ENCODE measurements around the gene DMXL1. TPM values are rescaled to one million over a fixed set of nuclear protein-coding genes. Genes with fewer than 3 reads are reported as not detected.

The DMXL1 gene
- total RNA-seq, 1 donor from 2014 or later: 22.3 TPM

- DNase-seq: no peak
- TF ChIP-seq CTCF (IDR thresholded peaks at IDR 0.05; ENCODE audit: borderline replicate concordance): no peak
- intact Hi-C loops (cut with micrococcal nuclease): loop anchor here (10.0 kb wide), 1 partner anchor 131 kb away; no protein-coding TSS in a partner anchor
- Histone ChIP-seq H3K27me3 (ENCODE audit: low read depth) (no peaks in the 10 kb centered on the region), H3K9me3 (replicated peaks) (no peaks in the 10 kb centered on the region), H3K27ac (replicated peaks) (no peak overlapping the region), H3K4me3 (no peak overlapping the region), H3K36me3 (no peaks in the 10 kb centered on the region), H3K4me1 (peaks cover 46% of the 10 kb centered on the region)
These were observed 213.1 kb downstream of the DMXL1 start for GRCh38 chr5:119284031-119284430.

GRCh38 chr5:119285070-119285916 is 214.4 kb downstream of the DMXL1 start:
- Histone ChIP-seq H3K27ac (replicated peaks) (peak overlapping the region; percentile 30), H3K36me3 (no peaks in the 10 kb centered on the region), H3K4me1 (peaks cover 57% of the 10 kb centered on the region), H3K9me3 (replicated peaks) (no peaks in the 10 kb centered on the region), H3K4me3 (no peak overlapping the region), H3K27me3 (ENCODE audit: low read depth) (no peaks in the 10 kb centered on the region)
- intact Hi-C loops (cut with micrococcal nuclease): loop anchor here (10.0 kb wide), 1 partner anchor 130 kb away; no protein-coding TSS in a partner anchor
- no peak for TF ChIP-seq CTCF (IDR thresholded peaks at IDR 0.05; ENCODE audit: borderline replicate concordance)
- DNase-seq: peak; percentile 23

- peaks cover 60% of the 10 kb centered on the region for H3K4me1 ChIP-seq
- no peak overlapping the region for H3K4me3 ChIP-seq
- H3K27ac ChIP-seq (replicated peaks): no peak overlapping the region
- H3K9me3 ChIP-seq (replicated peaks): no peaks in the 10 kb centered on the region
- no peak for DNase-seq
- no peak for TF ChIP-seq CTCF (IDR thresholded peaks at IDR 0.05; ENCODE audit: borderline replicate concordance)
- intact Hi-C loops (cut with micrococcal nuclease): loop anchor here (10.0 kb wide), 1 partner anchor 128 kb away; no protein-coding TSS in a partner anchor
- H3K27me3 ChIP-seq (ENCODE audit: low read depth): no peaks in the 10 kb centered on the region
- H3K36me3 ChIP-seq: no peaks in the 10 kb centered on the region
These were observed 215.9 kb downstream of the DMXL1 start for GRCh38 chr5:119286511-119287488.

GRCh38 chr5:119287547-119288111 is 216.7 kb downstream of the DMXL1 start:
- no peak for TF ChIP-seq CTCF (IDR thresholded peaks at IDR 0.05; ENCODE audit: borderline replicate concordance)
- Histone ChIP-seq H3K27me3 (ENCODE audit: low read depth) (no peaks in the 10 kb centered on the region), H3K4me1 (peaks cover 58% of the 10 kb centered on the region), H3K27ac (replicated peaks) (no peak overlapping the region), H3K36me3 (no peaks in the 10 kb centered on the region), H3K9me3 (replicated peaks) (no peaks in the 10 kb centered on the region), H3K4me3 (no peak overlapping the region)
- intact Hi-C loops (cut with micrococcal nuclease): loop anchor here (10.0 kb wide), 1 partner anchor 127 kb away; no protein-coding TSS in a partner anchor
- no peak for DNase-seq

All from left ventricle myocardium inferior (tissue), 1 donor.